Stimulated activated CD8-positive, alpha-beta memory T cell treated with anti-CD3 and anti-CD28 coated beads, Interleukin-4, amount 100 ng/mL, for 24 hours (primary cell): ENCODE measurements around the gene MTG2.
A peak's percentile ranks its signal among the peaks of the same experiment; 100 is the strongest.
"Not testable (repeated sequence)": the region's sequence is repeated elsewhere in the genome, so short reads cannot be mapped to it uniquely, and the experiment has no call there.

Source experiments
- DNase-seq: peaks from one replicate; pipeline ENCODE4 v3.0.0-alpha.2; 2020; ENCODE audit warnings: low read depth

Gene MTG2

GRCh38 chr20:62145688-62146018 is 37.2 kb upstream of the MTG2 start:
- no peak for DNase-seq

- DNase-seq, result no peak
Observed at GRCh38 chr20:62146019-62146755, 36.6 kb upstream of the MTG2 start.

GRCh38 chr20:62147125-62147524 is 35.7 kb upstream of the MTG2 start:
- DNase-seq, result no peak

- DNase-seq, result no peak
Observed at GRCh38 chr20:62147528-62147927, 35.3 kb upstream of the MTG2 start.

- DNase-seq, result not testable (repeated sequence)
Observed at GRCh38 chr20:62148383-62148782, 34.4 kb upstream of the MTG2 start.

GRCh38 chr20:62148908-62149314 is 33.9 kb upstream of the MTG2 start:
- no peak for DNase-seq

GRCh38 chr20:62149532-62150309 is 33.1 kb upstream of the MTG2 start:
- no peak for DNase-seq

GRCh38 chr20:62150310-62150575 is 32.6 kb upstream of the MTG2 start:
- no peak for DNase-seq

GRCh38 chr20:62151225-62151624 is 31.6 kb upstream of the MTG2 start:
- DNase-seq, result no peak

GRCh38 chr20:62151835-62152364 is 30.9 kb upstream of the MTG2 start:
- DNase-seq, result no peak

- DNase-seq, result no peak
Observed at GRCh38 chr20:62155428-62156253, 27.2 kb upstream of the MTG2 start.

GRCh38 chr20:62156254-62156556 is 26.6 kb upstream of the MTG2 start:
- DNase-seq, result no peak

- peak; percentile 63 for DNase-seq
Observed at GRCh38 chr20:62156592-62157386, 26.0 kb upstream of the MTG2 start.

GRCh38 chr20:62157387-62158087 is 25.3 kb upstream of the MTG2 start:
- no peak for DNase-seq

- no peak for DNase-seq
Observed at GRCh38 chr20:62158088-62158400, 24.8 kb upstream of the MTG2 start.

- no peak for DNase-seq
Observed at GRCh38 chr20:62158541-62158940, 24.3 kb upstream of the MTG2 start.

GRCh38 chr20:62159052-62159451 is 23.8 kb upstream of the MTG2 start:
- no peak for DNase-seq

- peak; percentile 49 for DNase-seq
Observed at GRCh38 chr20:62159839-62160238, 23.0 kb upstream of the MTG2 start.

GRCh38 chr20:62160253-62160652 is 22.6 kb upstream of the MTG2 start:
- DNase-seq, result no peak

- no peak for DNase-seq
Observed at GRCh38 chr20:62160876-62161275, 22.0 kb upstream of the MTG2 start.

GRCh38 chr20:62161347-62161746 is 21.5 kb upstream of the MTG2 start:
- DNase-seq, result no peak
